Smooth muscle cell of trachea (primary cell): ENCODE measurements around the gene OR2T6. TPM values are rescaled to one million over a fixed set of nuclear protein-coding genes. Genes with fewer than 3 reads are reported as not detected.

ENCODE experiments used
- total RNA-seq: library from RNA; depleted of rRNA; stranded (reverse); fragments of >200 nt; gene quantifications from 2 replicates; pipeline ENCODE4 v1.2.1, GENCODE V29; 2014

The OR2T6 gene
- total RNA-seq, result not detected in 2 replicates

GRCh38 chr1:248375446-248375845, at the start of gene OR2T6:
Gene OR2T6, plus strand, starts transcription at chr1:248375746. Its CDS starts 11,863 bp downstream, at chr1:248387609.

GRCh38 chr1:248348475-248348874, 27.1 kb upstream of the OR2T6 start, which contains the start of gene OR14C36:
Gene OR14C36, plus strand, starts transcription at chr1:248348775. Its CDS starts 0 bp downstream, at chr1:248348775.

GRCh38 chr1:248361121-248361715, 14.3 kb upstream of the OR2T6 start, which contains the start of gene OR2T4:
Gene OR2T4, plus strand, starts transcription at chr1:248361665. Its CDS starts 0 bp downstream, at chr1:248361665.

GRCh38 chr1:248402748-248403147, 27.2 kb downstream of the OR2T6 start, which contains the start of gene OR2T1:
Gene OR2T1, plus strand, starts transcription at chr1:248403048. Its CDS starts 3,100 bp downstream, at chr1:248406148.

Other genes starting within 250 kb of the OR2T6 start
- not detected in 2 replicates for gene OR2M5, start 230.6 kb upstream of the OR2T6 start, total RNA-seq
- gene OR2M2, start 200.9 kb upstream of the OR2T6 start, total RNA-seq, result not detected in 2 replicates
- gene OR2M3, start 178.5 kb upstream of the OR2T6 start, total RNA-seq, result not detected in 2 replicates
- gene OR2M4, start 144.3 kb upstream of the OR2T6 start, total RNA-seq, result not detected in 2 replicates
- gene OR2T33, start 97.8 kb upstream of the OR2T6 start, total RNA-seq, result not detected in 2 replicates
- gene OR2T12, start 72.3 kb upstream of the OR2T6 start, total RNA-seq, result not detected in 2 replicates
- gene OR2M7, start 51.2 kb upstream of the OR2T6 start, total RNA-seq, result not detected in 2 replicates
- gene OR14C36, start 27.0 kb upstream of the OR2T6 start, total RNA-seq, result not detected in 2 replicates
- not detected in 2 replicates for gene OR2T4, start 14.1 kb upstream of the OR2T6 start, total RNA-seq
- gene OR2T1, start 27.3 kb downstream of the OR2T6 start, total RNA-seq, result not detected in 2 replicates
- gene OR2T2, start 69.9 kb downstream of the OR2T6 start, total RNA-seq, result not detected in 2 replicates
- gene OR2T3, start 97.6 kb downstream of the OR2T6 start, total RNA-seq, result not detected in 2 replicates
- not detected in 2 replicates for gene OR2T5, start 112.8 kb downstream of the OR2T6 start, total RNA-seq
- gene OR2G6, start 132.3 kb downstream of the OR2T6 start, total RNA-seq, result not detected in 2 replicates
- not detected in 2 replicates for gene OR2T29, start 187.0 kb downstream of the OR2T6 start, total RNA-seq
- not detected in 2 replicates for gene OR2T34, start 199.0 kb downstream of the OR2T6 start, total RNA-seq
- gene OR2T10, start 222.0 kb downstream of the OR2T6 start, total RNA-seq, result not detected in 2 replicates